HepG2 (cell line): ENCODE measurements around the gene DENND10. TPM values are rescaled to one million over a fixed set of nuclear protein-coding genes. Genes with fewer than 3 reads are reported as not detected.

Experiments used
- ARNT ChIP-seq: fragments of 450-650 bp; IDR thresholded peaks from 2 replicates; pipeline ENCODE4 v1.6.1; 2017
- ATF7 ChIP-seq, 2 experiments: fragments of 450-650 bp in 1 of 2; sonication (generic) in 1 of 2; formaldehyde crosslinking in 1 of 2; IDR thresholded peaks; 2 replicates each; pipeline versions ENCODE4 v1.4.0 to v1.6.1; 2016 to 2020; ENCODE audit warnings: antibody characterized with exemption in 1 of 2, mild to moderate bottlenecking in 1 of 2, missing genetic modification reagents in 1 of 2
- ETV6 ChIP-seq: sonication (generic); formaldehyde crosslinking; conservative IDR thresholded peaks from 2 replicates; pipeline ENCODE4 v1.4.0; 2020; ENCODE audit warnings: missing genetic modification reagents
- GABPB1 ChIP-seq: IDR thresholded peaks from 2 replicates; pipeline ENCODE4 v1.6.1; 2016; ENCODE audit warnings: mild to moderate bottlenecking, missing genetic modification reagents, moderate library complexity, missing compliant biosample characterization
- GLI4 ChIP-seq: sonication (generic); formaldehyde crosslinking; IDR thresholded peaks from 2 replicates; pipeline ENCODE4 v1.5.1; 2020; ENCODE audit warnings: missing genetic modification reagents, mild to moderate bottlenecking, moderate library complexity, borderline replicate concordance
- JUNB ChIP-seq: sonication (generic); formaldehyde crosslinking; IDR thresholded peaks from 2 replicates; pipeline ENCODE4 v1.8.0; 2022; ENCODE audit warnings: missing genetic modification reagents, mild to moderate bottlenecking, borderline replicate concordance
- KDM3A ChIP-seq: IDR thresholded peaks from 2 replicates; pipeline ENCODE4 v1.6.1; 2018; ENCODE audit warnings: low read depth, missing compliant biosample characterization
- NCOR1 ChIP-seq: fragments of 200-600 bp; sonication (generic); IDR thresholded peaks from 2 replicates; pipeline ENCODE4 v1.7.0; 2017; ENCODE audit warnings: antibody characterized with exemption, low read length, borderline replicate concordance
- PAWR ChIP-seq: sonication (generic); formaldehyde crosslinking; IDR thresholded peaks from 2 replicates; pipeline ENCODE4 v1.4.0; 2020; ENCODE audit warnings: missing genetic modification reagents, mild to moderate bottlenecking, borderline replicate concordance
- SP2 ChIP-seq: sonication (generic); formaldehyde crosslinking; IDR thresholded peaks from 2 replicates; pipeline ENCODE4 v1.5.1; 2020; ENCODE audit warnings: mild to moderate bottlenecking, missing genetic modification reagents
- SRY ChIP-seq: sonication (generic); formaldehyde crosslinking; IDR thresholded peaks from 2 replicates; pipeline ENCODE4 v1.8.0; 2022; ENCODE audit warnings: mild to moderate bottlenecking, missing genetic modification reagents
- SSRP1 ChIP-seq: IDR thresholded peaks from 2 replicates; pipeline ENCODE4 v1.6.1; 2016; ENCODE audit warnings: control low read depth
- TMF1 ChIP-seq: sonication (generic); formaldehyde crosslinking; IDR thresholded peaks from 2 replicates; pipeline ENCODE4 v1.8.1; 2022; ENCODE audit warnings: low read depth, missing genetic modification reagents
- ZFP82 ChIP-seq: sonication (generic); formaldehyde crosslinking; IDR thresholded peaks from 2 replicates; pipeline ENCODE4 v1.5.1; 2020; ENCODE audit warnings: mild to moderate bottlenecking, missing genetic modification reagents, borderline replicate concordance
- ZFY ChIP-seq: sonication (generic); formaldehyde crosslinking; IDR thresholded peaks from 2 replicates; pipeline ENCODE4 v1.4.0; 2020; ENCODE audit warnings: missing genetic modification reagents
- ZNF30 ChIP-seq: sonication (generic); formaldehyde crosslinking; IDR thresholded peaks from 2 replicates; pipeline ENCODE4 v1.5.0; 2020; ENCODE audit warnings: mild to moderate bottlenecking, missing genetic modification reagents
- ZNF335 ChIP-seq: sonication (generic); formaldehyde crosslinking; IDR thresholded peaks from 2 replicates; pipeline ENCODE4 v1.4.0; 2020; ENCODE audit warnings: missing genetic modification reagents
- ZNF460 ChIP-seq: sonication (generic); formaldehyde crosslinking; IDR thresholded peaks from 2 replicates; pipeline ENCODE4 v1.5.1; 2020; ENCODE audit warnings: missing genetic modification reagents, mild to moderate bottlenecking, borderline replicate concordance
- ZNF83 ChIP-seq: sonication (generic); formaldehyde crosslinking; IDR thresholded peaks from 2 replicates; pipeline ENCODE4 v1.4.0; 2020; ENCODE audit warnings: missing genetic modification reagents, mild to moderate bottlenecking, borderline replicate concordance
- polyA plus RNA-seq, 8 experiments: library from polyadenylated mRNA; depleted of rRNA in 3 of 8; stranded (reverse) in 7 of 8; unstranded in 1 of 8; fragments of >200 nt; fragmentation: Illumina TruSeq in 4 of 8; extraction: Trizol in 4 of 8; gene quantifications; 2 replicates each; pipeline versions ENCODE4 v1.2.1 to v1.2.3, GENCODE V29; 2011 to 2016; ENCODE audit warnings: low read depth in 4 of 8, missing spikeins in 1 of 8, mixed read lengths in 1 of 8; ENCODE audit not compliant: insufficient read depth in 1 of 8
- total RNA-seq, 5 experiments: library from RNA; depleted of rRNA; stranded (reverse); fragments of >200 nt; fragmentation: Illumina TruSeq; extraction: Trizol; gene quantifications; 2 replicates each; pipeline ENCODE4 v1.2.3, GENCODE V29; 2016; ENCODE audit warnings: low read depth in 1 of 5
- TF ChIP-seq, protein P1 (sequence below): sonication (generic); formaldehyde crosslinking; IDR thresholded peaks from 2 replicates; pipeline ENCODE4 v1.9.0; 2022; ENCODE audit warnings: missing genetic modification reagents, mild to moderate bottlenecking, borderline replicate concordance
- TF ChIP-seq, protein P2 (sequence below): sonication (generic); formaldehyde crosslinking; IDR thresholded peaks from 2 replicates; pipeline ENCODE4 v1.5.1; 2020; ENCODE audit warnings: missing genetic modification reagents, mild to moderate bottlenecking, borderline replicate concordance
- TF ChIP-seq, protein P3 (sequence below): IDR thresholded peaks from 2 replicates; pipeline ENCODE4 v1.6.1; 2016; ENCODE audit warnings: mild to moderate bottlenecking
- TF ChIP-seq, protein P4 (sequence below): IDR thresholded peaks from 2 replicates; pipeline ENCODE4 v1.6.1; 2012; ENCODE audit warnings: low read length, improper control_type of control experiment

The DENND10 gene
- total and polyA plus RNA-seq, 2 of the 13 experiments (the other 11 are each of a cell fraction or from before 2014, with no cell fraction given) = 43.7 to 78.8 TPM

DNA sequence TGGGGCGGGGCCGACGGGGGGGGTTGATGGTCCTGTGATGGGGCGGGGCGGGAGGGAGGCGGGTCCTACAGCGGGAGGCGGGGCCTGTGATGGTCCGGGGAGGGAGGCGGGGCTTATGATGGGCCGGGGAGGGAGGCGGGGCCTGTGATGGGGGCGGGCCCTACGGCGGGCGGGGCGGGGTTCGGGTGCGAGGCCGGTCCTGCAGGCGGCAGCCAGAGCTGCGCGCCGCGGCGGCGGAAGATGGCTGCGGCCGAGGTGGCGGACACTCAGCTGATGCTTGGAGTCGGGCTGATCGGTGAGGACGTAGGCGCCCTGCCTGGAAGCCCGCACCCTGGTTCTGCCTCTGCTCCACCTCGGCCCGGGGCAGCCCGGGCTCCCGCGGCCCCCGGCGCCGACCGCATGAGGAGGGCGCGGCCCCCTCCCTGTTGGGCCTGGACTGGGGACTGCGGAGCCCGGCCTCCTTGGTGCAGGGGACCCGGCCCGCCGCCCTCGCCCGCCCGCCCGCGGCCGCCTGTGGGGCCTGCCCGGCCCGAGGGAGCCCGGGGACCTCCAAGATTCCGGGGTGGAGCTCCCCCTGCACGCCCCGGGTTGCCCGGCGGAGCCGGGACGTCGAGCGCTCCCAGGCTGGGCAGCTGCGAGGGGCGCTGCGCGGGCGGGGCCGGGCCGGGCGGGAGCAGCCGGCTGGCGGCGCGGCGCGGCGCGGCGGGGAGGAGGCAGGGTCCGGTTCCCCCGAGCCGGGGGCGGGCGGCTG, at the start of gene DENND10 (continued):
- TF ChIP-seq ETV6 (CRISPR knock-in tag) (0 out of 2 replicates have a peak, but pooled peaks have one; percentile 64), ZFP82 (CRISPR knock-in tag) (peak; percentile 58; the same call in 1 of the 2 replicates), SRY (no peak), NCOR1 (no peak), SP2 (CRISPR knock-in tag) (no peak), PAWR (CRISPR knock-in tag) (no peak), ZFY (peak; percentile 94), ZNF335 (CRISPR knock-in tag) (no peak), ARNT (no peak), ATF7 (IDR thresholded peaks at IDR 0.05) (no peak), ATF7 (CRISPR knock-in tag; IDR thresholded peaks at IDR 0.05) (no peak), ZNF83 (no peak), JUNB (CRISPR knock-in tag) (no peak), KDM3A (CRISPR knock-in tag) (0 out of 2 replicates have a peak, but pooled peaks have one; percentile 16), SSRP1 (no peak), GLI4 (0 out of 2 replicates have a peak, but pooled peaks have one; percentile 64), ZNF30 (CRISPR knock-in tag) (no peak), ZNF460 (no peak), TMF1 (CRISPR knock-in tag) (no peak), GABPB1 (peak; percentile 65; the same call in 1 of the 2 replicates)
- TF ChIP-seq, protein P1, sequence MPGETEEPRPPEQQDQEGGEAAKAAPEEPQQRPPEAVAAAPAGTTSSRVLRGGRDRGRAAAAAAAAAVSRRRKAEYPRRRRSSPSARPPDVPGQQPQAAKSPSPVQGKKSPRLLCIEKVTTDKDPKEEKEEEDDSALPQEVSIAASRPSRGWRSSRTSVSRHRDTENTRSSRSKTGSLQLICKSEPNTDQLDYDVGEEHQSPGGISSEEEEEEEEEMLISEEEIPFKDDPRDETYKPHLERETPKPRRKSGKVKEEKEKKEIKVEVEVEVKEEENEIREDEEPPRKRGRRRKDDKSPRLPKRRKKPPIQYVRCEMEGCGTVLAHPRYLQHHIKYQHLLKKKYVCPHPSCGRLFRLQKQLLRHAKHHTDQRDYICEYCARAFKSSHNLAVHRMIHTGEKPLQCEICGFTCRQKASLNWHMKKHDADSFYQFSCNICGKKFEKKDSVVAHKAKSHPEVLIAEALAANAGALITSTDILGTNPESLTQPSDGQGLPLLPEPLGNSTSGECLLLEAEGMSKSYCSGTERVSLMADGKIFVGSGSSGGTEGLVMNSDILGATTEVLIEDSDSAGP (CRISPR knock-in tag) = no peak
- TF ChIP-seq, protein P2, sequence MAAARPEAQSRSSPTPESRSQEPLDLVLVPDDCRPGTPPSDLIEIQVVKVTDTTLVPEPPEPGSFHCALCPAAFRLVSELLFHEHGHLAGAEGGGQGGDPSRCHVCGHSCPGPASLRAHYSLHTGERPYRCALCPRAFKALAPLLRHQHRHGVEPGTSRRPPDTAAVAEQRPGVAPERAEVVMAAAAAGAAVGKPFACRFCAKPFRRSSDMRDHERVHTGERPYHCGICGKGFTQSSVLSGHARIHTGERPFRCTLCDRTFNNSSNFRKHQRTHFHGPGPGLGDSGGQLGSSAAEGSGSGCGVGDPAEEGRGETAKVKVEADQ (CRISPR knock-in tag) = peak; percentile 91; the same call in 1 of the 2 replicates
- TF ChIP-seq, protein P3, sequence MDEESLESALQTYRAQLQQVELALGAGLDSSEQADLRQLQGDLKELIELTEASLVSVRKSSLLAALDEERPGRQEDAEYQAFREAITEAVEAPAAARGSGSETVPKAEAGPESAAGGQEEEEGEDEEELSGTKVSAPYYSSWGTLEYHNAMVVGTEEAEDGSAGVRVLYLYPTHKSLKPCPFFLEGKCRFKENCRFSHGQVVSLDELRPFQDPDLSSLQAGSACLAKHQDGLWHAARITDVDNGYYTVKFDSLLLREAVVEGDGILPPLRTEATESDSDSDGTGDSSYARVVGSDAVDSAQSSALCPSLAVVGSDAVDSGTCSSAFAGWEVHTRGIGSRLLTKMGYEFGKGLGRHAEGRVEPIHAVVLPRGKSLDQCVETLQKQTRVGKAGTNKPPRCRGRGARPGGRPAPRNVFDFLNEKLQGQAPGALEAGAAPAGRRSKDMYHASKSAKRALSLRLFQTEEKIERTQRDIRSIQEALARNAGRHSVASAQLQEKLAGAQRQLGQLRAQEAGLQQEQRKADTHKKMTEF = 0 out of 2 replicates have a peak, but pooled peaks have one; percentile 51
- TF ChIP-seq, protein P4, sequence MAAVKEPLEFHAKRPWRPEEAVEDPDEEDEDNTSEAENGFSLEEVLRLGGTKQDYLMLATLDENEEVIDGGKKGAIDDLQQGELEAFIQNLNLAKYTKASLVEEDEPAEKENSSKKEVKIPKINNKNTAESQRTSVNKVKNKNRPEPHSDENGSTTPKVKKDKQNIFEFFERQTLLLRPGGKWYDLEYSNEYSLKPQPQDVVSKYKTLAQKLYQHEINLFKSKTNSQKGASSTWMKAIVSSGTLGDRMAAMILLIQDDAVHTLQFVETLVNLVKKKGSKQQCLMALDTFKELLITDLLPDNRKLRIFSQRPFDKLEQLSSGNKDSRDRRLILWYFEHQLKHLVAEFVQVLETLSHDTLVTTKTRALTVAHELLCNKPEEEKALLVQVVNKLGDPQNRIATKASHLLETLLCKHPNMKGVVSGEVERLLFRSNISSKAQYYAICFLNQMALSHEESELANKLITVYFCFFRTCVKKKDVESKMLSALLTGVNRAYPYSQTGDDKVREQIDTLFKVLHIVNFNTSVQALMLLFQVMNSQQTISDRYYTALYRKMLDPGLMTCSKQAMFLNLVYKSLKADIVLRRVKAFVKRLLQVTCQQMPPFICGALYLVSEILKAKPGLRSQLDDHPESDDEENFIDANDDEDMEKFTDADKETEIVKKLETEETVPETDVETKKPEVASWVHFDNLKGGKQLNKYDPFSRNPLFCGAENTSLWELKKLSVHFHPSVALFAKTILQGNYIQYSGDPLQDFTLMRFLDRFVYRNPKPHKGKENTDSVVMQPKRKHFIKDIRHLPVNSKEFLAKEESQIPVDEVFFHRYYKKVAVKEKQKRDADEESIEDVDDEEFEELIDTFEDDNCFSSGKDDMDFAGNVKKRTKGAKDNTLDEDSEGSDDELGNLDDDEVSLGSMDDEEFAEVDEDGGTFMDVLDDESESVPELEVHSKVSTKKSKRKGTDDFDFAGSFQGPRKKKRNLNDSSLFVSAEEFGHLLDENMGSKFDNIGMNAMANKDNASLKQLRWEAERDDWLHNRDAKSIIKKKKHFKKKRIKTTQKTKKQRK = no peak
